GM18519 (cell line): ENCODE results near the gene FUZ.

Experiments
- ATAC-seq: cut with Tn5 transposase; IDR thresholded peaks from one replicate; pipeline ENCODE4 v1.9.1; 2021; ENCODE audit warnings: mild to moderate bottlenecking, moderate library complexity; ENCODE audit not compliant: unreplicated experiment, low FRiP score

Gene FUZ

GRCh38 chr19:49851456-49852259, 38.6 kb upstream of the FUZ start:
- ATAC-seq = no peak

DNA sequence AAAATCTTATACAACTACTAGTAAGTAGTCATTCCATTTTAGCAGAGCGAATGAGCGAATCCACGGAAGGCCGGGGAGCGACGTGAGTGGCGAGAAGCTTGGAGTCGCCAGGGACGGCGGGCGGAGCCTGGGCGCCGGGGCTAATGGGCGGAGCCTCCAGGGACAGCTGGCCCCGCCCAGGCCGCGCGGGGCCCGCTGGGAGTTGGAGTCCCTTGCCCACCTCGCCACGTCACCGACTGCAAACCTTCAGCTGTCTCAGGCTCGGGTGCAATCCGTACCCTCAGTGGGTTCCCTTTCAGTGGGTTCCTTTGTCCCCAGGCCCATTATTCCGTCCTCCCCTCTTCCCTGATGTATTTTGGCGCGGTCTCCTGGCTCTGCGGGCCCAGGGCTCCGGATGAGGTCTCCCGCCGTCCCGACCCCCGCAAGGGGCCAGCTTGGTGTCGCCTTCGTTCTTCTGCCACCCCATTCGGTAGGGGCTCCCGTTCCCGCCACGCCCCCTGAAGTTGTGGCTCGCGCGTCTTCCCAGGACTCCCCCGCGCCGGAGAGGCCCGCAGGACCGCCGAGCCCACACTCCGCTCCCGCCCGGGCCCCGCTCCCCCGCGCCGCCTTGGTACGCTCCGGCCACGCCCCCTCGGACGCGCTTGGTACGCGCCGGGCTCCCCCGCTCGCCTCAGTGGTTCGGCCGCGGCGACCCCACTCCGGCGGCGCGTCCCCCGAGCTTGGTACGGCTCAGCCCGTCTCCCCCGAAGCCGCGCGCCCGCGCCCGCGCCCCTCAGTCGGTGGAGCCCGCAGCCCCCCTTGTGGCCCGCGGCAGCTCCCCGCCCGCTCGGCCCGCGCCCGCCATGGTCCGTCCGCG, 37.6 kb upstream of the FUZ start, which contains the start of gene PTOV1:
TSS of gene PTOV1 (plus strand) at position 673 of the 856 bp plus-strand sequence.
- ATAC-seq = peak; percentile 36

GRCh38 chr19:49850221-49850486, 37.1 kb upstream of the FUZ start:
- ATAC-seq = no peak

GRCh38 chr19:49849433-49850220, 36.5 kb upstream of the FUZ start:
- ATAC-seq = no peak

DNA sequence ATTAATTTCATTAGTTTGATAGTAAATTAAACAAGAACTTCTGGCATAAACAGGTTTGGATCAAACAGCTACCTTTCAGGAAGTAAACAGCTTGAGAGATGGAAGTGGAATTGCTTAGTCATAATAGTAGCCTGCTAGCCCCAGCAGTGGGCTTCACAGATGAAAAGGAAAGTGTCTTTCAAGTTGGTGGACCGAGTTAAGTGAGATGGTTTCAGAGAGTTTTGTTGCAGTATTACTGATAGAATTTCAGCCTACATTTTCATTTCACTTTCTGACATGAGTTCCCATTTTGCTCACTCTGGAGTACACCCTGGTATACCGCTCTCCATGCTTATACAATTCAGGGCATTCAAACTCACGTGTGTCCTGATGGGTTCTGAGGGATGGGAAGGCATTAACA, 35.8 kb upstream of the FUZ start:
- no peak for ATAC-seq

DNA sequence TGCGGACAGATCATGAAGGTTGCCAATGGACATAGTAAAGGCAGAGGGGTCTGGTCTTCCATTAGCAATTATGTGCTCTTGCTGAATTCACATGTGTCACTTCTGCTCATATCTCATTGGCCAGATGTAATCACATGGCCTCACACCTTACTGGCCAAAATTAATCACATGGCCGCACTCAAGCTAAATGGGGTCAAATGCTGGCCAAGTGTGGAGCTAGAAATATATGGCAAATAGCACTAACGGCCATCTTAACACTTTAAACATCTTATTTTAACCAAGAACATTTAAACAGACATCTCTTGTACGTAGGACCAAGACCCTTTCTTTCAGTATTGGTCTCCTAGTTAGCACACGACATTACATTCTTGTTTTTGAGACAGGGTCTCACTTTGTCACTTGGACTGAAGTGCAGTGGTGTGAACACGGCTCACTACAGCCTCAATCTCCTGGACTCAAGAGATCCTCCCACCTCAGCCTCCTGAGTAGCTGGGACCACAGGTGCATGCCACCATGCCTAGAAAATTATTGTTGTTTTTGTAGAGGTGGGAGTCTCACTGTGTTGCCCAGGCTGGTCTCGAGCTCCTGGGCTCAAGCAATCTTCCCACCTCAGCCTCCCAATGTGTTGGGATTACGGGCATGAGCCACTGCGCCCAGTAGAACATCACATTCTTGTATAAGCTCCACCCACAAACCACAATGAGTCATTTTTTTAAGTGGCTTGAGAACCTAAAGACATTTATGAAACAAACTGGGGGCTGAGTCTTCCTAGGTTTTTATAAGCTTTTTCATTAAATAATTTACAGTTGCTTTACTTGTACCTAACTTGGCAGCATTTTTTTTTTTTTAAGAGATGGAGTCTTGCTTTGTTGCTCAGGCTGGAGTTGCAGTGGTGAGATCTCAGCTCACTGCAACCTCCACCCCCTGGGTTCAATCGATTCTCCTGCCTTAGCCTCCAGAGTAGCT, 34.9 kb upstream of the FUZ start:
- ATAC-seq = no peak

DNA sequence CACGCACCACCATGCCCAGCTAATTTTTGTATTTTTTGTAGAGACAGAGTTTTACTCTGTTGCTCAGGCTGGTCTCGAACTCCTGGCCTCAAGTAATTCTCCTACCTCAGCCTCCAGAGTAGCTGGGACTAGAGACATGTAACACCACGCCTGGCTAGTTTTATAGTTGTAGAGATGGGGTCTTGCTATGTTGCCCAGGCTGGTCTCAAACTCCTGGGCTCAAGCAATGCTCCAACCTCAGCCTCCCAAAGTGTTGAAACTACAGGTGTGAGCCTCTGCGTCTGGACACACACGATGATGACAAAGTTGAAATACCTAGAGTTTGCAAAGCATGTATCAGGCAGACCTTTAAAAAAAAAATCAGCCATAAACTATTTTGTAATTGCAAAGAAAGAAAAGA, 33.3 kb upstream of the FUZ start:
- ATAC-seq = no peak

GRCh38 chr19:49845414-49845813, 32.3 kb upstream of the FUZ start:
- no peak for ATAC-seq

DNA sequence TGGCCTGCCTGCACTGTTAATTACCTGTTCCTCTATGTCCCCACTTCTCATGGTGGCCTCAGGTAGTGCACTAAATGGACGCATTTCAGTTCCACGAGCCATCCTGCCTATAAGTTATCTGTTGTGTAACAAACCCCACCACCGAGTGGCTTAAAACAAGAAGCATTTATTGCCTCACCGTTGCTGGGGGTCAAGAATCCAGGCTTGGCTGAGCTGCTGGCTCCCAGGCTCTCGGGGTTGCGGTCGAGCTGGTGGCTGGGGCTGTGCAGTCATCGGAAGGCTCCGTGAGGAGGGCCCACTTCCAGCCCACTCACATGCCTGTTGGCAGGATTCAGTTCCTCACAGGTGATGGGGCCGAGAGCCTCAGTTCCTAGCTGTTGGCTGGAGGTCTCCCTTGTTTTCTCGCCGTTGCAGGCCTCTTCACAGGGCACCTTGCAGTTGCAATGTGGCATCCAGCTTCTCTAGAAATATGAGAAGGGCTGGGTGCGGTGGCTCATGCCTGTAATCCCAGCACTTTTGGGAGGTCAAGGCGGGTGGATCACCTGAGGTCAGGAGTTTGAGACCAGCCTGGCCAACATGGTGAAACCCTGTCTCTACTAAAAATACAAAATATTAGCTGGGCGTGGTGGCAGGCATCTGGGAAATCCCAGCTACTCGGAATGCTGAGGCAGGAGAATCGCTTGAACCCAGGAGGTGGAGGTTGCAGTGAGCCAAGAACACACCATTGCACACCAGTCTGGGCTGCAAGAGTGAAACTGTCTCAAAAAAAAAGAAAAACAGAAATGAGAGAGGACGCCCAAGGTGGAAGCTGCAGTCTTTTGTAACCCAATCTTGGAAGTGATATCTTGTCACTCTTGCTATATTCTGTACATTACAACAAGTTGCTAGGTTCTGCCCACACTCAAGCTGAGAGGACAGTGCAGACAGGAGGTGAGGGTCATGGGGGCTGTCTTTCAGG, 31.3 kb upstream of the FUZ start:
- ATAC-seq = no peak

- ATAC-seq = no peak
Observed at GRCh38 chr19:49843265-49843664, 30.2 kb upstream of the FUZ start.

GRCh38 chr19:49840736-49841249, 27.7 kb upstream of the FUZ start:
- no peak for ATAC-seq

DNA sequence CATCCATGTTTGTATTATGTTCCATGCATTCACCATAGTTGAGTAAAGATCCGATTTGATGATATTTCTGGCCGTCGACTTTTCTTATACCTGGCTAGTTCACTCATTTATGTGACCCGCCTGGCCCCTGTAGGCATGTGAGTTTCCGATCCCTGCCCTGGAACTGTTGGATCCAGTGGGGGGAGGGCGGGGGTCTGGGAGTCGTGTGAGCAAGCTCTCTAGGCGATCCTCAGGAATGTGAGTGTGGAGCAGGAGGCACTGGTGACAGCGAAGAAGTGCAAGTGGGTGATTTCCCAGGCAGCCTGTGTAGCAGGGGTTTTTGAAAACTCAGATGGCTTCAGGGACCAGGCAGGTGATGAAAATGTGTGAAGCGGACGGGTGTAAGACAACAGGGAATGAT, 27.2 kb upstream of the FUZ start:
- ATAC-seq = no peak

DNA sequence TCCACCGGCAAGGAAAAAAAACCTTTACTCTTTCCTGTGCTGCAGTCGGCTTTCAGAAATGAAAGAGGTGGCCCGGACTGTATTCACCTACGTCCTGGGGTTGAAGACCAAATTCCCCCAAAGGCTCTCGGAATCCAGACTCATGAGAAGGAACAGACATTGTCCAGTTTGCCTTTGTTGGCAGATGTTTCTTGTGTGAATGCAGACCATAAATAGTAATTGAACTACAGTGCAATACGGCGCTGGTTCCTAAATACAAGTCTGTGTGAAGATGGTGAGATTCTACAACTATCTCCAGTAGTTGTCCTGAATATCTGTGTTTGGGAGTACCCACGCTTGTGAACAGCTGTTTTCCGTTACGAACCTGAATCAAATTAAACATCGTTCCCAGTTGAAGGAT, 26.6 kb upstream of the FUZ start:
- no peak for ATAC-seq

DNA sequence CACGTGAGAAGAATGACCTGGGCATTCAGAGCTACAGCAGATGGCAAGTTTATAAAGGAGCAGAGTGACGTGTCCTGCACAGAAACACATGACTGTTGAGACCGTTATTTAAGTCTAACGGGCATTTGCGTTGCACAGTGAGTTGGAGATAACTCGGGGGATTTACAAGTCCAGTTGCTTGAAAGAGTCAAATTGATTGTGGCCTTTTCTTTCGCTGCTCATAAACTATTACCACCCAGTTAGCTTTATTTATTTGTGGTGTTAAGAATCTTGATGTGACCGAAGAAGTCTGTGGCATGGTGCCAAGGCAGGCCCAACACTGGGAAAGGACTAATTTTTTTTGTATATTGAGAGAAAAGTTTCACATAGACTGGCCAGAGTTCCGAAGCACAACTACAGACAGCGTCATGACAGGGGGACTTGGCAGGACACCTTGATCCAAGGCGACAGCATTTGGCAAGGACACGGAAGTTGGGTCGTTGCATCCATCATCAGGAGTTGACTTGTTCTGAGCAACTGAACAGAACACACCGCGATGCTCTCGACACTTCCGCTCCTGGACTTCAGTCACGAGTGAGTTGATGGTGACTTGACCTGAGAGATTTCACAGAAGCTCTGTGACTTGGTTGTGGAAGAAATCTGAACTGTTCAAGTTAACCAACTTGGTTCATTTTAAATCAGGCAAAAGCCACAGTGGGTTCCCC, 25.9 kb upstream of the FUZ start:
- no peak for ATAC-seq

DNA sequence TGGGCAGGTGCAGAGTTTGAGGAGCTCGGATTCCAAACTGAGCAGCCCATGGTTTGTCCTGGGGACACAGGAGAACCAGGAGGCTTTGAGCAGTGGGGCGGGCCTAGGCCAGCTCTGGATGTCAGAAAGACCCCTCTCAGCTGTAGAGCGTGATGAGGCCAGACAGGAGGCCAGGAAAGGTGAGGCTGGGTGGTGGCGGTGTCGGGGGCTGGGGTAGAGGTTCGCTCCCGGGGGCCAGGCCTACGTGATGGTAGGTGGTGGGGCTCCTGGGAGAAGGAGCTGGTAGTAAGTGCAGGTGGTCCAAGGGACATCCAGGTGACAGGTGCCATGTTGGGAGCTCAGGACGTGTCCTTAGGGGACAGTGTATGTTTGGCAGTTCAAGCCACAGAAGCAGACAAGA, 24.3 kb upstream of the FUZ start:
- ATAC-seq = no peak

GRCh38 chr19:49837009-49837310, 23.9 kb upstream of the FUZ start:
- no peak for ATAC-seq

DNA sequence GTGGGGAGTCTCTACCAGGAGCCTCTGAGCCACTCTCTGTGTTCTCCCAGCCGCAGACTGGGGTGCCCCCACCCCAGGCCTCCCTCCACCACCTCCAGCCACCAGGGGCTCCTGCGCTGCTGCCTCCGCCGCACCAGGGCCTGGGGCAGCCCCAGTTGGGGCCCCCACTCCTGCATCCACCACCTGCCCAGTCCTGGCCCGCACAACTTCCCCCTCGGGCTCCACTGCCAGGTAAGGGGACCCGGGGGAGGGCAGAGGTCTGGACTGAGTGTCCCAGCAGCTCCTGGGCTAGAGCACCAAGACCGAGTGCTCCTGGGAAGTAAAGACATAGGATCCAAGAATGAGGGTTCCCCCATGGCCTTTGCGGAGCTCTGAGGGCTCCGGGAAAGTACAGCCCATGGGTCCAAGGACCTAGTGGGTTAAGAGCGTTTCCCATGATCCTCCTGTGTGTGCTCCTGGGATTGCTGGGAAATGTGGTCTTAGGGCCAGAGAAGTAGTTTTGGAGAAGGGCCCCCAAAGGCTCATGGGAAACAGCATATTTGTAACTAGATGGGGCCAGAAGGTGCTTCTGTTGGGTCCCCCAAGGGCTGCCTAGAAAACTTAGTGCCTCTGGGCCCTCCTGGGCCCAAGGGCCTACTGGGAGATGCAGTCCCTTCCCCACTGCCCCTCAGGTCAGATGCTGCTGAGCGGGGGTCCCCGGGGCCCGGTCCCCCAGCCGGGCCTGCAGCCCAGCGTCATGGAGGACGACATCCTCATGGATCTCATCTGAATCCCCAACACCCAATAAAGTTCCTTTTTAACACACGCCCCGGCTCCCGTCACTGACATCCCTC, 23.3 kb upstream of the FUZ start:
- no peak for ATAC-seq
